ENCODE measurements around the gene PKMYT1.

PKMYT1 gene

DNA sequence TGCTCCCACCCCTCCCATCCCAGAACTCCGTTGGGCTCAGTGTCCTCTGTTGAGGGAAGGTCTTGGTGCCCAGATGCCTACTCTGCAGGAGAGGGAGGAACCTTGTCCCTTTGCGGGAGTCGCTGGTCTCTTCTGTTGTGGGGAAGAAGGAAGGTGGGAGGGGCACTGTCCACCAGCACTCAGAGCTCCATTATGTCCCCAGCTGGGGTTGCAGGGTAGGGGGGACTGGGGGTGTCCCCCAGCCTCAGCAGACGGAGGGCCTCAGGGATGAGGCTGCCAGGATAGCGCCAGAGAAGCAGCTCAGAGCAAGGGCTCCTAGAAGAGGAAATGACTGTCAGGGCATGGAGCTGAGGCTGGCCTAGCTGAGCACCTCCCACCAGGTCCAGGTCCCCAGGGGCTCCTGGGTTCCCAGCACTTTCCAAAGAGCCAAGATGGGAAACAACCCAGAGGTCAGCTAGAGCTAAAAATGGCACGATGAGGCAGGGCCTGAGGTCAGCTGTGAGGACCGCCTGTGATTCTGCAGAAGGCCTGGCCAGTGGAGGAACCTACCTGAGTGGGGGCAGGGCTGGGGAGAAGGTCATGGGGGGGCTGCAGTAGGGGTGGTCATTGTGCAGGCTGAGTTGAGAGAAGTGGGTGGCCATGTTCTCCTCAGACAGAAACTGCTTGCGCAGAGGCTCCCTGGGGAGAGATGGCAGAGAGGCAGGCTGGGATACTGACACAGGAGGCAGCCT lies 42.6 kb upstream of the PKMYT1 start:
- peak overlapping the region; percentile 71 for H3K4me3 ChIP-seq (ENCODE audit: low read depth, low read length)
- TF ChIP-seq, protein P1, sequence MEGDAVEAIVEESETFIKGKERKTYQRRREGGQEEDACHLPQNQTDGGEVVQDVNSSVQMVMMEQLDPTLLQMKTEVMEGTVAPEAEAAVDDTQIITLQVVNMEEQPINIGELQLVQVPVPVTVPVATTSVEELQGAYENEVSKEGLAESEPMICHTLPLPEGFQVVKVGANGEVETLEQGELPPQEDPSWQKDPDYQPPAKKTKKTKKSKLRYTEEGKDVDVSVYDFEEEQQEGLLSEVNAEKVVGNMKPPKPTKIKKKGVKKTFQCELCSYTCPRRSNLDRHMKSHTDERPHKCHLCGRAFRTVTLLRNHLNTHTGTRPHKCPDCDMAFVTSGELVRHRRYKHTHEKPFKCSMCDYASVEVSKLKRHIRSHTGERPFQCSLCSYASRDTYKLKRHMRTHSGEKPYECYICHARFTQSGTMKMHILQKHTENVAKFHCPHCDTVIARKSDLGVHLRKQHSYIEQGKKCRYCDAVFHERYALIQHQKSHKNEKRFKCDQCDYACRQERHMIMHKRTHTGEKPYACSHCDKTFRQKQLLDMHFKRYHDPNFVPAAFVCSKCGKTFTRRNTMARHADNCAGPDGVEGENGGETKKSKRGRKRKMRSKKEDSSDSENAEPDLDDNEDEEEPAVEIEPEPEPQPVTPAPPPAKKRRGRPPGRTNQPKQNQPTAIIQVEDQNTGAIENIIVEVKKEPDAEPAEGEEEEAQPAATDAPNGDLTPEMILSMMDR (IDR thresholded peaks at IDR 0.05; ENCODE audit: low read depth, low read length) = no peak
- TF ChIP-seq, protein P2, sequence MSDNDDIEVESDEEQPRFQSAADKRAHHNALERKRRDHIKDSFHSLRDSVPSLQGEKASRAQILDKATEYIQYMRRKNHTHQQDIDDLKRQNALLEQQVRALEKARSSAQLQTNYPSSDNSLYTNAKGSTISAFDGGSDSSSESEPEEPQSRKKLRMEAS (IDR thresholded peaks at IDR 0.05; ENCODE audit: low read depth, low read length) = no peak
- TF ChIP-seq POLR2A (IDR thresholded peaks at IDR 0.05; ENCODE audit: extremely low read depth, insufficient read length) (no peak), MYC (IDR thresholded peaks at IDR 0.05; ENCODE audit: low read depth, low read length) (no peak)
- peak; percentile 69 for DNase-seq (ENCODE audit: low read depth)

DNA sequence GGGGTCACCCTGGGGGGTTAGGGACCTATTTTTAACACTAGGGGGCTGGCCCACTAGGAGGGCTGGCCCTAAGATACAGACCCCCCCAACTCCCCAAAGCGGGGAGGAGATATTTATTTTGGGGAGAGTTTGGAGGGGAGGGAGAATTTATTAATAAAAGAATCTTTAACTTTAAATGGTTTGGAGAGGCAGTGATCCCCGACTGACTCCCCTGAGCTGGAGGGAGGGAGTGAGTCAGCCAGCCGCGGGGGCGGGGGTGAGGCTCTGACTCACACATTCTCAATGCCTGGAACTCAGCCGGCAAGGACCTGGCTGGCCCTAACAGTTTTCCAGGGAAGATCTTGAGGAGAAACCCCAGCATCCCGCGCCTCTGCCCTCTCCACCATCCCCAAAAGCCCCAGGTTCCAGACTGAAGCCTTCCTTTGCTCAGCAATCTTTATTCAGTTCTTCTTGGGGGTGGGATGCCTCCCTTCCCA lies 42.0 kb upstream of the PKMYT1 start:
- TF ChIP-seq, protein P1 (IDR thresholded peaks at IDR 0.05; ENCODE audit: low read depth, low read length) = no peak
- no peak for TF ChIP-seq POLR2A (IDR thresholded peaks at IDR 0.05; ENCODE audit: extremely low read depth, insufficient read length)
- TF ChIP-seq MYC (IDR thresholded peaks at IDR 0.05; ENCODE audit: low read depth, low read length) = no peak
- TF ChIP-seq, protein P2 (IDR thresholded peaks at IDR 0.05; ENCODE audit: low read depth, low read length) = no peak
- DNase-seq (ENCODE audit: low read depth) = peak; percentile 86
- H3K4me3 ChIP-seq (ENCODE audit: low read depth, low read length) = peak overlapping the region; percentile 73

DNA sequence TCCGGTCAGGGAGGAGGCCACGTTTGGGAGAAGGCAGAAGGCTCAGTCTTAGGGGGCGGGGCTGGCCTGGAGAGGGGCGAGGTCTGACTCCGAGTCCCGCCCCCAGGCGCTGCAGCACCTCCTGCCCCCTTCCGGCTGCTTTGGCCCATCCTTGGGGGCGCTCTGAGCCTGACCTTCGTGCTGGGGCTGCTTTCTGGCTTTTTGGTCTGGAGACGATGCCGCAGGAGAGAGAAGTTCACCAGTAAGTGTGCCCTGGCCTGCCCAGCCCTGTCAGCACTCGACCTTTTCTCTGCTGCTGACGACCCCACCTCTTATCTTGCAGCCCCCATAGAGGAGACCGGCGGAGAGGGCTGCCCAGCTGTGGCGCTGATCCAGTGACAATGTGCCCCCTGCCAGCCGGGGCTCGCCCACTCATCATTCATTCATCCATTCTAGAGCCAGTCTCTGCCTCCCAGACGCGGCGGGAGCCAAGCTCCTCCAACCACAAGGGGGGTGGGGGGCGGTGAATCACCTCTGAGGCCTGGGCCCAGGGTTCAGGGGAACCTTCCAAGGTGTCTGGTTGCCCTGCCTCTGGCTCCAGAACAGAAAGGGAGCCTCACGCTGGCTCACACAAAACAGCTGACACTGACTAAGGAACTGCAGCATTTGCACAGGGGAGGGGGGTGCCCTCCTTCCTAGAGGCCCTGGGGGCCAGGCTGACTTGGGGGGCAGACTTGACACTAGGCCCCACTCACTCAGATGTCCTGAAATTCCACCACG lies 41.4 kb upstream of the PKMYT1 start:
- TF ChIP-seq, protein P1 (IDR thresholded peaks at IDR 0.05; ENCODE audit: low read depth, low read length) = peak; percentile 23
- TF ChIP-seq, protein P2 (IDR thresholded peaks at IDR 0.05; ENCODE audit: low read depth, low read length) = no peak
- DNase-seq (ENCODE audit: low read depth) = peak; percentile 86
- peak overlapping the region; percentile 73 for H3K4me3 ChIP-seq (ENCODE audit: low read depth, low read length)

DNA sequence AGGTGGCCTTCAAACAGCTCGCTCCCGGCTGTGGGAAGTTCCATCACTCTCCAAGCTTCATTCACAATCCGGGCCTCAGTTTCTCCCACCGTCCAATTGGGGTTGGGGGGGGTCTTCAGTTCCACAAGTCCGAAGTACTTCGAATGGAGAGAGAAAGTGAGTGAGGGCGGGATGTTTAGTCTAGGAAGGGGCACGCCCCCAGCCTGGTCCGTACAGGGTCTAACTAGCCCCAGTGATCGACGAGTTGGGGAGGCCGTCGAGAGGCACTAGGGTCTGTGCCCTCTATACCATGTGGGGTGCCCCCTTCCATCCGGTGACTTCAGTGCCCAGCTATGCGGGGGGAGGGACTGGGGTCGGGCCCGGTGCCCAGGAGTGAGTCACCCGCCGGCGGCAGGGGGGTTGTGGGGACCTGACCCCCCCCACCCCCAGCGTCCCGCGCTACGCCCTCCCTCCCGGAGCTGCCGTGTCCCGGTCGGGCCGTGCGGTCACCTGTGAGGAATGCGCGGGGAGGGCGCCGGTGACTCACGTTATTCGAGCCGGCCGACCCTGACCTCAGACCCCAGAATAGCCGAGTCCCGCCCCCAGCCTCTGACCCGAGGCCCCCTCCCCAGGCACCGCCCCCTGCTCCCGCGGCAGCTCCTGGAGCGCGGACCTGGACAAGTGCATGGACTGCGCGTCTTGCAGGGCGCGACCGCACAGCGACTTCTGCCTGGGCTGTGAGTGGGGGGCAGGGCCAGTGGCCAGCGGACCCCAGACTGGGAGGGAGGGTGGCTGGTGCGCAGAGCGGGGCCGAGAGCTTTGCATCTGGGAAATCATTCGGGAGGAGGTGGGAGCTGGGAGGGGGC lies 40.6 kb upstream of the PKMYT1 start:
- DNase-seq (ENCODE audit: low read depth) = peak; percentile 69
- TF ChIP-seq, protein P2 (IDR thresholded peaks at IDR 0.05; ENCODE audit: low read depth, low read length) = 0 out of 2 replicates have a peak, but pooled peaks have one; percentile 43
- no peak for TF ChIP-seq POLR2A (IDR thresholded peaks at IDR 0.05; ENCODE audit: extremely low read depth, insufficient read length)
- TF ChIP-seq, protein P1 (IDR thresholded peaks at IDR 0.05; ENCODE audit: low read depth, low read length) = no peak
- peak overlapping the region; percentile 73 for H3K4me3 ChIP-seq (ENCODE audit: low read depth, low read length)

DNA sequence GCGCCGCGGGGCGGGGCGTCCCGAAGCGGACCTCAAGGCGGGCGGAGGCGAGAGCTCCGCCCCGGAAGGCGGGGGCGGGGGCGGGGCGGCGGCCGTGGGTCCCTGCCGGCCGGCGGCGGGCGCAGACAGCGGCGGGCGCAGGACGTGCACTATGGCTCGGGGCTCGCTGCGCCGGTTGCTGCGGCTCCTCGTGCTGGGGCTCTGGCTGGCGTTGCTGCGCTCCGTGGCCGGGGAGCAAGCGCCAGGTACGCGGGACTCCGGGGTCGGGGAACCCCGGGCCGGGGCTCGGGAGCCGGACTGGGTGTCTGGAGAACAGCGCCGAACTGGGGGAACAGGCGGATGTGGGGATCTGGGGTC lies 40.0 kb upstream of the PKMYT1 start, which contains the start of gene TNFRSF12A:
TSS of gene TNFRSF12A (plus strand) at position 122 of the 357 bp plus-strand sequence. CDS start at position 152, 30 bp downstream.
- peak; percentile 85 for DNase-seq (ENCODE audit: low read depth)
- TF ChIP-seq, protein P1 (IDR thresholded peaks at IDR 0.05; ENCODE audit: low read depth, low read length) = no peak
- TF ChIP-seq POLR2A (IDR thresholded peaks at IDR 0.05; ENCODE audit: extremely low read depth, insufficient read length) = peak; percentile 87
- TF ChIP-seq, protein P2 (IDR thresholded peaks at IDR 0.05; ENCODE audit: low read depth, low read length) = peak; percentile 53
- no peak for TF ChIP-seq MYC (IDR thresholded peaks at IDR 0.05; ENCODE audit: low read depth, low read length)
- peak within 1 kb of the TSS; percentile 73 for H3K4me3 ChIP-seq (ENCODE audit: low read depth, low read length)
